Ecto neural progenitor cell (in vitro differentiated cells): ENCODE data around the gene OR3A3.

Source experiments
- DNase-seq: peaks from one replicate; pipeline ENCODE4 v3.0.0-alpha.2; 2018; ENCODE audit warnings: low spot score

The OR3A3 gene

GRCh38 chr17:3472137-3472536, 61.0 kb downstream of the OR3A3 start:
- DNase-seq: no peak
